GM23338 (cell line): ENCODE measurements around the gene MAP1S. TPM values are rescaled to one million over a fixed set of nuclear protein-coding genes. Genes with fewer than 3 reads are reported as not detected.

Experiments
- ATAC-seq: fragments of 200-7000 bp; cut with Tn5 transposase; 3 replicates; pipeline ENCODE4 v1.9.1; 2020
- DNase-seq: peaks from one replicate; pipeline ENCODE4 v3.0.0-alpha.2; 2015; ENCODE audit warnings: low spot score
- H2AFZ ChIP-seq: fragments of 200-600 bp; sonication (generic); 2 replicates; pipeline ENCODE4 v1.8.0; 2016; ENCODE audit warnings: antibody characterized with exemption, mild to moderate bottlenecking, moderate library complexity
- H3F3A ChIP-seq: fragments of 200-600 bp; sonication (generic); replicated peaks from 2 replicates; pipeline ENCODE4 v1.8.0; 2017; ENCODE audit warnings: antibody characterized with exemption, mixed run types, low read depth
- H3K27ac ChIP-seq: fragments of 200-600 bp; sonication (generic); 2 replicates; pipeline ENCODE4 v1.6.1; 2016; ENCODE audit warnings: low read depth
- H3K27me3 ChIP-seq: fragments of 200-600 bp; sonication (generic); 2 replicates; pipeline ENCODE4 v1.8.0; 2016; ENCODE audit warnings: mild to moderate bottlenecking, mixed run types, moderate library complexity; ENCODE audit not compliant: insufficient read depth
- H3K36me3 ChIP-seq: fragments of 200-600 bp; sonication (generic); 2 replicates; pipeline ENCODE4 v1.8.0; 2016; ENCODE audit warnings: mild to moderate bottlenecking; ENCODE audit not compliant: insufficient read depth
- H3K4me1 ChIP-seq: fragments of 200-600 bp; sonication (generic); 2 replicates; pipeline ENCODE4 v1.8.0; 2016; ENCODE audit warnings: mild to moderate bottlenecking, moderate library complexity; ENCODE audit not compliant: insufficient read depth
- H3K4me2 ChIP-seq: fragments of 200-600 bp; sonication (generic); 2 replicates; pipeline ENCODE4 v1.7.1; 2017; ENCODE audit warnings: mixed run types
- H3K4me3 ChIP-seq: fragments of 200-600 bp; sonication (generic); 2 replicates; pipeline ENCODE4 v1.6.1; 2016; ENCODE audit warnings: mixed run types
- H3K79me2 ChIP-seq: fragments of 200-600 bp; sonication (generic); replicated peaks from 2 replicates; pipeline ENCODE4 v1.8.0; 2017; ENCODE audit warnings: mild to moderate bottlenecking; ENCODE audit not compliant: insufficient read depth
- H3K9me2 ChIP-seq: fragments of 200-600 bp; sonication (generic); 2 replicates; pipeline ENCODE4 v1.8.0; 2017; ENCODE audit not compliant: insufficient read depth
- H4K20me1 ChIP-seq: fragments of 200-600 bp; sonication (generic); replicated peaks from 2 replicates; pipeline ENCODE4 v1.8.0; 2017; ENCODE audit warnings: mild to moderate bottlenecking; ENCODE audit not compliant: insufficient read depth
- H3K27ac Mint-ChIP-seq: 2 replicates; pipeline ENCODE4 v1.8.0; 2020; ENCODE audit warnings: inconsistent platforms, mild to moderate bottlenecking, moderate library complexity, mixed read lengths
- H3K27me3 Mint-ChIP-seq: 3 replicates; pipeline ENCODE4 v1.8.0; 2022; ENCODE audit warnings: low read depth, mild to moderate bottlenecking, moderate library complexity, mixed read lengths, inconsistent platforms; ENCODE audit not compliant: insufficient read depth, poor library complexity
- H3K36me3 Mint-ChIP-seq: 3 replicates; pipeline ENCODE4 v1.8.0; 2021; ENCODE audit warnings: low read depth, mild to moderate bottlenecking, inconsistent platforms, moderate library complexity, mixed read lengths
- H3K4me1 Mint-ChIP-seq: 3 replicates; pipeline ENCODE4 v1.8.0; 2020; ENCODE audit warnings: mild to moderate bottlenecking, inconsistent platforms, mixed read lengths
- H3K4me3 Mint-ChIP-seq: 3 replicates; pipeline ENCODE4 v1.8.0; 2021; ENCODE audit warnings: moderate library complexity, mild to moderate bottlenecking, inconsistent platforms, mixed read lengths
- H3K9me3 Mint-ChIP-seq: 3 replicates; pipeline ENCODE4 v1.8.0; 2020; ENCODE audit warnings: moderate library complexity, mild to moderate bottlenecking, inconsistent platforms, mixed read lengths
- CREB1 ChIP-seq: fragments of 250-450 bp; sonication (Bioruptor Pico); IDR thresholded peaks from 2 replicates; pipeline ENCODE4 v1.5.0; 2020; ENCODE audit warnings: low read depth, mild to moderate bottlenecking, moderate library complexity
- EZH2 ChIP-seq: fragments of 200-600 bp; sonication (generic); IDR thresholded peaks from one replicate; pipeline ENCODE4 v1.8.0; 2017; ENCODE audit warnings: antibody characterized with exemption, mild to moderate bottlenecking, low read depth; ENCODE audit not compliant: unreplicated experiment
- EZH2phosphoT487 ChIP-seq: fragments of 200-600 bp; sonication (generic); IDR thresholded peaks from one replicate; pipeline ENCODE4 v1.8.1; 2018; ENCODE audit warnings: antibody characterized with exemption; ENCODE audit not compliant: unreplicated experiment
- JUNB ChIP-seq: IDR thresholded peaks from one replicate; pipeline ENCODE4 v1.6.1; 2016; ENCODE audit warnings: antibody characterized with exemption; ENCODE audit not compliant: unreplicated experiment
- NANOG ChIP-seq: IDR thresholded peaks from 2 replicates; pipeline ENCODE4 v1.6.1; 2016; ENCODE audit warnings: antibody characterized with exemption, borderline replicate concordance
- POLR2AphosphoS5 ChIP-seq: IDR thresholded peaks from 2 replicates; pipeline ENCODE4 v1.6.1; 2016; ENCODE audit warnings: antibody characterized with exemption, low read depth
- STAT1 ChIP-seq: IDR thresholded peaks from one replicate; pipeline ENCODE4 v1.6.1; 2016; ENCODE audit warnings: antibody characterized with exemption; ENCODE audit not compliant: unreplicated experiment
- ZNF114 ChIP-seq: fragments of 250-450 bp; sonication (Bioruptor Pico); IDR thresholded peaks from 2 replicates; pipeline ENCODE4 v1.5.0; 2020; ENCODE audit warnings: mild to moderate bottlenecking, moderate library complexity
- ZNF331 ChIP-seq: fragments of 250-450 bp; sonication (Bioruptor Pico); IDR thresholded peaks from 2 replicates; pipeline ENCODE4 v1.5.0; 2020; ENCODE audit warnings: low read depth, mild to moderate bottlenecking, moderate library complexity
- polyA plus RNA-seq: library from polyadenylated mRNA; unstranded; fragments of >200 nt; fragmentation: Nextera tagmentation; extraction: Ambion mirVana; gene quantifications from 2 replicates; pipeline ENCODE4 v1.2.1, GENCODE V29; 2016
- total RNA-seq: library from RNA; depleted of rRNA; stranded (reverse); fragments of >200 nt; shearing (Covaris generic); gene quantifications from 2 replicates; pipeline ENCODE4 v1.2.3, GENCODE V29; 2014
- TF ChIP-seq, protein P1 (sequence below): fragments of 250-450 bp; sonication (Bioruptor Pico); IDR thresholded peaks from 2 replicates; pipeline ENCODE4 v1.5.0; 2020; ENCODE audit warnings: mild to moderate bottlenecking, moderate library complexity
- TF ChIP-seq, protein P2 (sequence below): IDR thresholded peaks from 2 replicates; pipeline ENCODE4 v1.6.1; 2016; ENCODE audit warnings: antibody characterized with exemption
- TF ChIP-seq, protein P3 (sequence below), 2 experiments: fragments of 200-600 bp in 1 of 2; sonication (generic) in 1 of 2; conservative IDR thresholded peaks; 2 replicates each; pipeline versions ENCODE4 v1.5.1 to v1.6.1; 2016 to 2017; ENCODE audit warnings: antibody characterized with exemption in 2 of 2, low read depth in 2 of 2, mild to moderate bottlenecking in 2 of 2, moderate library complexity in 1 of 2
- TF ChIP-seq, protein P4 (sequence below): IDR thresholded peaks from one replicate; pipeline ENCODE4 v1.6.1; 2018; ENCODE audit warnings: antibody characterized with exemption; ENCODE audit not compliant: unreplicated experiment

Gene MAP1S
- total and polyA plus RNA-seq, 2 experiments from 2014 or later: 102 to 104 TPM

DNA sequence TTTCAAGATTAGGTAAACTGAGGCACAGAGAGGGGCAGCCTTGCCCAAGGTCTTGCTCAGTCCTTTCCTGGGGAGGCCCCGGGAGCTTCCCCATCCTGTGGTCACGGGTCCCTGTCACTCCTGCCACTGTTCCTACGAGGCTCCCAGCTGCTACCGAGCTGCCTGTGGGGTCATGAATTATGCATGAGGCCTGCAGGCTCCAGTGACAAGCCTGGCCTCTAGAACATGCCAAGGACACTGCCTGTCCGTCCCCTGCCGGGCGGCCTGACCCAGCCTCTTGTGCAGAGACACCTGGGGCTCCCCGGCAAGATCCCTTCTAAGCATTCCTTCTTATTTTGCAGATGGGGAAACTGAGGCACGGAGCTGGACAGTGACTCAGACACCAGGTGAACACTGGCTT is 34.7 kb downstream of the MAP1S start:
- H3K9me3 Mint-ChIP-seq: no peaks in the 10 kb centered on the region
- Histone ChIP-seq H3K27me3 (no peaks in the 10 kb centered on the region), H3K27ac (no peak overlapping the region), H3F3A (0 out of 2 replicates have a peak, but pooled peaks cover 2% of the 10 kb centered on the region), H3K4me3 (no peak overlapping the region), H2AFZ (no peak overlapping the region), H3K36me3 (no peaks in the 10 kb centered on the region), H3K79me2 (no peaks in the 10 kb centered on the region), H3K9me2 (no peaks in the 10 kb centered on the region), H3K4me2 (no peak overlapping the region), H3K4me1 (no peaks in the 10 kb centered on the region; the same call in 1 of the 2 replicates), H4K20me1 (no peaks in the 10 kb centered on the region)
- H3K27me3 Mint-ChIP-seq: peaks cover 8% of the 10 kb centered on the region
- TF ChIP-seq ZNF114: no peak
- no peak for TF ChIP-seq JUNB
- TF ChIP-seq STAT1: no peak
- TF ChIP-seq, protein P1, sequence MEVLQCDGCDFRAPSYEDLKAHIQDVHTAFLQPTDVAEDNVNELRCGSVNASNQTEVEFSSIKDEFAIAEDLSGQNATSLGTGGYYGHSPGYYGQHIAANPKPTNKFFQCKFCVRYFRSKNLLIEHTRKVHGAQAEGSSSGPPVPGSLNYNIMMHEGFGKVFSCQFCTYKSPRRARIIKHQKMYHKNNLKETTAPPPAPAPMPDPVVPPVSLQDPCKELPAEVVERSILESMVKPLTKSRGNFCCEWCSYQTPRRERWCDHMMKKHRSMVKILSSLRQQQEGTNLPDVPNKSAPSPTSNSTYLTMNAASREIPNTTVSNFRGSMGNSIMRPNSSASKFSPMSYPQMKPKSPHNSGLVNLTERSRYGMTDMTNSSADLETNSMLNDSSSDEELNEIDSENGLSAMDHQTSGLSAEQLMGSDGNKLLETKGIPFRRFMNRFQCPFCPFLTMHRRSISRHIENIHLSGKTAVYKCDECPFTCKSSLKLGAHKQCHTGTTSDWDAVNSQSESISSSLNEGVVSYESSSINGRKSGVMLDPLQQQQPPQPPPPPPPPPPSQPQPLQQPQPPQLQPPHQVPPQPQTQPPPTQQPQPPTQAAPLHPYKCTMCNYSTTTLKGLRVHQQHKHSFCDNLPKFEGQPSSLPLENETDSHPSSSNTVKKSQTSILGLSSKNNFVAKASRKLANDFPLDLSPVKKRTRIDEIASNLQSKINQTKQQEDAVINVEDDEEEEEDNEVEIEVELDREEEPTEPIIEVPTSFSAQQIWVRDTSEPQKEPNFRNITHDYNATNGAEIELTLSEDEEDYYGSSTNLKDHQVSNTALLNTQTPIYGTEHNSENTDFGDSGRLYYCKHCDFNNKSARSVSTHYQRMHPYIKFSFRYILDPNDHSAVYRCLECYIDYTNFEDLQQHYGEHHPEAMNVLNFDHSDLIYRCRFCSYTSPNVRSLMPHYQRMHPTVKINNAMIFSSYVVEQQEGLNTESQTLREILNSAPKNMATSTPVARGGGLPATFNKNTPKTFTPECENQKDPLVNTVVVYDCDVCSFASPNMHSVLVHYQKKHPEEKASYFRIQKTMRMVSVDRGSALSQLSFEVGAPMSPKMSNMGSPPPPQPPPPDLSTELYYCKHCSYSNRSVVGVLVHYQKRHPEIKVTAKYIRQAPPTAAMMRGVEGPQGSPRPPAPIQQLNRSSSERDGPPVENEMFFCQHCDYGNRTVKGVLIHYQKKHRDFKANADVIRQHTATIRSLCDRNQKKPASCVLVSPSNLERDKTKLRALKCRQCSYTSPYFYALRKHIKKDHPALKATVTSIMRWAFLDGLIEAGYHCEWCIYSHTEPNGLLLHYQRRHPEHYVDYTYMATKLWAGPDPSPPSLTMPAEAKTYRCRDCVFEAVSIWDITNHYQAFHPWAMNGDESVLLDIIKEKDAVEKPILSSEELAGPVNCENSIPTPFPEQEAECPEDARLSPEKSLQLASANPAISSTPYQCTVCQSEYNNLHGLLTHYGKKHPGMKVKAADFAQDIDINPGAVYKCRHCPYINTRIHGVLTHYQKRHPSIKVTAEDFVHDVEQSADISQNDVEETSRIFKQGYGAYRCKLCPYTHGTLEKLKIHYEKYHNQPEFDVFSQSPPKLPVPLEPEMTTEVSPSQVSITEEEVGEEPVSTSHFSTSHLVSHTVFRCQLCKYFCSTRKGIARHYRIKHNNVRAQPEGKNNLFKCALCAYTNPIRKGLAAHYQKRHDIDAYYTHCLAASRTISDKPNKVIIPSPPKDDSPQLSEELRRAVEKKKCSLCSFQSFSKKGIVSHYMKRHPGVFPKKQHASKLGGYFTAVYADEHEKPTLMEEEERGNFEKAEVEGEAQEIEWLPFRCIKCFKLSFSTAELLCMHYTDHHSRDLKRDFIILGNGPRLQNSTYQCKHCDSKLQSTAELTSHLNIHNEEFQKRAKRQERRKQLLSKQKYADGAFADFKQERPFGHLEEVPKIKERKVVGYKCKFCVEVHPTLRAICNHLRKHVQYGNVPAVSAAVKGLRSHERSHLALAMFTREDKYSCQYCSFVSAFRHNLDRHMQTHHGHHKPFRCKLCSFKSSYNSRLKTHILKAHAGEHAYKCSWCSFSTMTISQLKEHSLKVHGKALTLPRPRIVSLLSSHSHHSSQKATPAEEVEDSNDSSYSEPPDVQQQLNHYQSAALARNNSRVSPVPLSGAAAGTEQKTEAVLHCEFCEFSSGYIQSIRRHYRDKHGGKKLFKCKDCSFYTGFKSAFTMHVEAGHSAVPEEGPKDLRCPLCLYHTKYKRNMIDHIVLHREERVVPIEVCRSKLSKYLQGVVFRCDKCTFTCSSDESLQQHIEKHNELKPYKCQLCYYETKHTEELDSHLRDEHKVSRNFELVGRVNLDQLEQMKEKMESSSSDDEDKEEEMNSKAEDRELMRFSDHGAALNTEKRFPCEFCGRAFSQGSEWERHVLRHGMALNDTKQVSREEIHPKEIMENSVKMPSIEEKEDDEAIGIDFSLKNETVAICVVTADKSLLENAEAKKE (CRISPR knock-in tag): no peak
- TF ChIP-seq NANOG: no peak
- TF ChIP-seq, protein P2, sequence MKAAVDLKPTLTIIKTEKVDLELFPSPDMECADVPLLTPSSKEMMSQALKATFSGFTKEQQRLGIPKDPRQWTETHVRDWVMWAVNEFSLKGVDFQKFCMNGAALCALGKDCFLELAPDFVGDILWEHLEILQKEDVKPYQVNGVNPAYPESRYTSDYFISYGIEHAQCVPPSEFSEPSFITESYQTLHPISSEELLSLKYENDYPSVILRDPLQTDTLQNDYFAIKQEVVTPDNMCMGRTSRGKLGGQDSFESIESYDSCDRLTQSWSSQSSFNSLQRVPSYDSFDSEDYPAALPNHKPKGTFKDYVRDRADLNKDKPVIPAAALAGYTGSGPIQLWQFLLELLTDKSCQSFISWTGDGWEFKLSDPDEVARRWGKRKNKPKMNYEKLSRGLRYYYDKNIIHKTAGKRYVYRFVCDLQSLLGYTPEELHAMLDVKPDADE: no peak
- no peak for TF ChIP-seq POLR2AphosphoS5
- TF ChIP-seq, protein P3, sequence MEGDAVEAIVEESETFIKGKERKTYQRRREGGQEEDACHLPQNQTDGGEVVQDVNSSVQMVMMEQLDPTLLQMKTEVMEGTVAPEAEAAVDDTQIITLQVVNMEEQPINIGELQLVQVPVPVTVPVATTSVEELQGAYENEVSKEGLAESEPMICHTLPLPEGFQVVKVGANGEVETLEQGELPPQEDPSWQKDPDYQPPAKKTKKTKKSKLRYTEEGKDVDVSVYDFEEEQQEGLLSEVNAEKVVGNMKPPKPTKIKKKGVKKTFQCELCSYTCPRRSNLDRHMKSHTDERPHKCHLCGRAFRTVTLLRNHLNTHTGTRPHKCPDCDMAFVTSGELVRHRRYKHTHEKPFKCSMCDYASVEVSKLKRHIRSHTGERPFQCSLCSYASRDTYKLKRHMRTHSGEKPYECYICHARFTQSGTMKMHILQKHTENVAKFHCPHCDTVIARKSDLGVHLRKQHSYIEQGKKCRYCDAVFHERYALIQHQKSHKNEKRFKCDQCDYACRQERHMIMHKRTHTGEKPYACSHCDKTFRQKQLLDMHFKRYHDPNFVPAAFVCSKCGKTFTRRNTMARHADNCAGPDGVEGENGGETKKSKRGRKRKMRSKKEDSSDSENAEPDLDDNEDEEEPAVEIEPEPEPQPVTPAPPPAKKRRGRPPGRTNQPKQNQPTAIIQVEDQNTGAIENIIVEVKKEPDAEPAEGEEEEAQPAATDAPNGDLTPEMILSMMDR (conservative IDR thresholded peaks at IDR 0.05; ENCODE audit: low read depth in 2 of 2): no peak
- no peak for TF ChIP-seq CREB1 (CRISPR knock-in tag)
- TF ChIP-seq ZNF331: no peak
- TF ChIP-seq, protein P4, sequence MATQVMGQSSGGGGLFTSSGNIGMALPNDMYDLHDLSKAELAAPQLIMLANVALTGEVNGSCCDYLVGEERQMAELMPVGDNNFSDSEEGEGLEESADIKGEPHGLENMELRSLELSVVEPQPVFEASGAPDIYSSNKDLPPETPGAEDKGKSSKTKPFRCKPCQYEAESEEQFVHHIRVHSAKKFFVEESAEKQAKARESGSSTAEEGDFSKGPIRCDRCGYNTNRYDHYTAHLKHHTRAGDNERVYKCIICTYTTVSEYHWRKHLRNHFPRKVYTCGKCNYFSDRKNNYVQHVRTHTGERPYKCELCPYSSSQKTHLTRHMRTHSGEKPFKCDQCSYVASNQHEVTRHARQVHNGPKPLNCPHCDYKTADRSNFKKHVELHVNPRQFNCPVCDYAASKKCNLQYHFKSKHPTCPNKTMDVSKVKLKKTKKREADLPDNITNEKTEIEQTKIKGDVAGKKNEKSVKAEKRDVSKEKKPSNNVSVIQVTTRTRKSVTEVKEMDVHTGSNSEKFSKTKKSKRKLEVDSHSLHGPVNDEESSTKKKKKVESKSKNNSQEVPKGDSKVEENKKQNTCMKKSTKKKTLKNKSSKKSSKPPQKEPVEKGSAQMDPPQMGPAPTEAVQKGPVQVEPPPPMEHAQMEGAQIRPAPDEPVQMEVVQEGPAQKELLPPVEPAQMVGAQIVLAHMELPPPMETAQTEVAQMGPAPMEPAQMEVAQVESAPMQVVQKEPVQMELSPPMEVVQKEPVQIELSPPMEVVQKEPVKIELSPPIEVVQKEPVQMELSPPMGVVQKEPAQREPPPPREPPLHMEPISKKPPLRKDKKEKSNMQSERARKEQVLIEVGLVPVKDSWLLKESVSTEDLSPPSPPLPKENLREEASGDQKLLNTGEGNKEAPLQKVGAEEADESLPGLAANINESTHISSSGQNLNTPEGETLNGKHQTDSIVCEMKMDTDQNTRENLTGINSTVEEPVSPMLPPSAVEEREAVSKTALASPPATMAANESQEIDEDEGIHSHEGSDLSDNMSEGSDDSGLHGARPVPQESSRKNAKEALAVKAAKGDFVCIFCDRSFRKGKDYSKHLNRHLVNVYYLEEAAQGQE: no peak
- TF ChIP-seq EZH2phosphoT487: no peak
- TF ChIP-seq EZH2: no peak
- ATAC-seq (peak; percentile 26; the same call in 2 of the 3 replicates), DNase-seq (no peak)
- H3K36me3 Mint-ChIP-seq: peaks cover 4% of the 10 kb centered on the region; the same call in 1 of the 3 replicates
- H3K4me1 Mint-ChIP-seq: peaks cover 18% of the 10 kb centered on the region
- H3K27ac Mint-ChIP-seq: no peak overlapping the region
- H3K4me3 Mint-ChIP-seq: no peak overlapping the region
